ENCODE measurements around the gene TRIP12.

DNA sequence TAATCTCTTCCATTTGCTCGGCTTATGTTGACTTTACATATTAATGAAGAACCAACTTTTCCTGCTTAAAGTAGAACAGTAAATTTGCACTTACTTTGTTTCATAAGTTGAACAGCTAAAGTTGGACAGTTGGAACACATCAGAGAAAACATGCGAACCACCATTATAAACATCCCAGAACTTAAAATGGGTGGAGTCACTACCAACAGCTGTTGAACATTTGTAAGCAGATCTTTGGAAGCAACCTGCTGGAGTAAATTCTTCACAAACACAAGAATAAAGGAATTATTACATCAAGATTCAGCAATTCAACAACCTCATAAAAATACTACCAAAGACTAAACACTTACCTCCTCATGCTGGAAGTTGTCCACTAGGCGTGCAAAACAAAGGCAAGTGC, 111.0 kb downstream of the TRIP12 start:
- TF ChIP-seq CTCF (IDR thresholded peaks at IDR 0.05) = no peak
- TF ChIP-seq POLR2AphosphoS5 (IDR thresholded peaks at IDR 0.05; ENCODE audit: low read depth, low read length) = no peak
- no peak for TF ChIP-seq TCF7L2 (IDR thresholded peaks at IDR 0.05; ENCODE audit: low read depth, low read length)
- no peak for TF ChIP-seq SIN3A (IDR thresholded peaks at IDR 0.05; ENCODE audit: borderline replicate concordance, insufficient read depth, low read depth, low read length)
- TF ChIP-seq REST (IDR thresholded peaks at IDR 0.05; ENCODE audit: insufficient read depth in 1 of 2, low read depth in 2 of 2, low read length in 1 of 2) = no peak
